Activated T-helper 17 cell treated with anti-CD3 and anti-CD28 coated beads, Interleukin-2, amount 50 U/mL, for 72 hours (primary cell): ENCODE data around the gene ZFP14. TPM values are rescaled to one million over a fixed set of nuclear protein-coding genes. Genes with fewer than 3 reads are reported as not detected.
"Not testable (repeated sequence)": the region's sequence is repeated elsewhere in the genome, so short reads cannot be mapped to it uniquely, and the experiment has no call there.

Source experiments
- ATAC-seq: fragments of 150-1000 bp; cut with Tn5 transposase; replicated peaks from 2 replicates; pipeline ENCODE4 v1.10.0; 2021; ENCODE audit warnings: mild to moderate bottlenecking, moderate library complexity
- H3K27ac Mint-ChIP-seq: one replicate; pipeline ENCODE4 v1.8.0; 2022; ENCODE audit warnings: mixed read lengths
- H3K27me3 Mint-ChIP-seq: one replicate; pipeline ENCODE4 v1.8.0; 2022; ENCODE audit warnings: mixed read lengths
- H3K36me3 Mint-ChIP-seq: one replicate; pipeline ENCODE4 v1.8.0; 2022; ENCODE audit warnings: low read depth, mild to moderate bottlenecking, mixed read lengths
- H3K4me1 Mint-ChIP-seq: one replicate; pipeline ENCODE4 v1.8.0; 2022; ENCODE audit warnings: mixed read lengths
- H3K4me3 Mint-ChIP-seq: one replicate; pipeline ENCODE4 v1.8.0; 2022; ENCODE audit warnings: mild to moderate bottlenecking, mixed read lengths
- H3K9me3 Mint-ChIP-seq: one replicate; pipeline ENCODE4 v1.8.0; 2022; ENCODE audit warnings: mixed read lengths
- total RNA-seq, 2 donors: library from RNA; stranded (reverse); gene quantifications; one replicate each; pipeline ENCODE4 v1.2.3, GENCODE V29; 2022

The ZFP14 gene
- total RNA-seq, 2 donors from 2014 or later: 1.8 to 2.0 TPM

- not testable (repeated sequence) for H3K4me3 Mint-ChIP-seq, H3K27ac Mint-ChIP-seq
Measured at GRCh38 chr19:36309309-36309708, 69.7 kb downstream of the ZFP14 start.

GRCh38 chr19:36292317-36292716, 86.7 kb downstream of the ZFP14 start:
- not testable (repeated sequence) for H3K9me3 Mint-ChIP-seq, ATAC-seq, H3K4me3 Mint-ChIP-seq, H3K27me3 Mint-ChIP-seq, H3K4me1 Mint-ChIP-seq, H3K27ac Mint-ChIP-seq, H3K36me3 Mint-ChIP-seq

More at GRCh38 chr19:36309309-36309708, 69.7 kb downstream of the ZFP14 start:
- H3K27me3 Mint-ChIP-seq, H3K4me1 Mint-ChIP-seq, ATAC-seq, H3K36me3 Mint-ChIP-seq, H3K9me3 Mint-ChIP-seq: not testable (repeated sequence)

Other genes starting within 250 kb of the ZFP14 start
- 100 to 1,000 TPM; 259 to 374 TPM for gene CAPNS1, start 239.1 kb downstream of the ZFP14 start, total RNA-seq
- not detected for gene COX7A1, start 226.8 kb downstream of the ZFP14 start, total RNA-seq
- 1 to 10 TPM; 3.0 to 6.5 TPM for gene ZNF565, start 164.5 kb downstream of the ZFP14 start, total RNA-seq
- 10 to 100 TPM; 72.8 to 83.8 TPM for gene ZNF146, start 164.1 kb downstream of the ZFP14 start, total RNA-seq
- gene ZFP82, start 39.4 kb upstream of the ZFP14 start, total RNA-seq: 1 to 10 TPM; 3.8 to 7.4 TPM
- 1 to 10 TPM; 4.0 to 5.6 TPM for gene ZNF566, start 110.4 kb upstream of the ZFP14 start, total RNA-seq
- 1 to 10 TPM; 3.5 to 6.1 TPM for gene ZNF260, start 149.1 kb upstream of the ZFP14 start, total RNA-seq
- gene ZNF529, start 194.1 kb upstream of the ZFP14 start, total RNA-seq: 10 to 100 TPM in 1 of 2 donors, 1 to 10 TPM in 1; 9.2 to 18.1 TPM
- 10 to 100 TPM in 1 of 2 donors, 1 to 10 TPM in 1; 9.7 to 12.3 TPM for gene ZNF382, start 226.1 kb upstream of the ZFP14 start, total RNA-seq